DMS114 treated with DMSO at 0.1 percent for 48 hours (cell line): Measurements from ENCODE around the gene INTS2.
"Not testable (repeated sequence)": the region's sequence is repeated elsewhere in the genome, so short reads cannot be mapped to it uniquely, and the experiment has no call there.

ENCODE experiments used
- DNase-seq: peaks from one replicate; lab custom pipeline; 2025; ENCODE audit not compliant: unreplicated experiment; lab: John Stamatoyannopoulos, UW

Gene INTS2

GRCh38 chr17:61852857-61853256, 74.9 kb downstream of the INTS2 start:
- no peak for DNase-seq

- DNase-seq, result no peak
Measured at GRCh38 chr17:61849674-61850073, 78.1 kb downstream of the INTS2 start.

GRCh38 chr17:61848896-61849295, 78.9 kb downstream of the INTS2 start:
- no peak for DNase-seq

GRCh38 chr17:61848247-61848646, 79.5 kb downstream of the INTS2 start:
- DNase-seq, result no peak

GRCh38 chr17:61847659-61848058, 80.1 kb downstream of the INTS2 start:
- DNase-seq, result no peak

- no peak for DNase-seq
Measured at GRCh38 chr17:61846761-61847375, 80.9 kb downstream of the INTS2 start.

GRCh38 chr17:61846088-61846487, 81.7 kb downstream of the INTS2 start:
- DNase-seq, result no peak

GRCh38 chr17:61843435-61843834, 84.3 kb downstream of the INTS2 start:
- DNase-seq, result no peak

- no peak for DNase-seq
Measured at GRCh38 chr17:61842899-61843298, 84.9 kb downstream of the INTS2 start.

GRCh38 chr17:61839300-61839786, 88.4 kb downstream of the INTS2 start:
- no peak for DNase-seq

GRCh38 chr17:61837175-61838051, 90.4 kb downstream of the INTS2 start:
- peak; percentile 36 for DNase-seq

- no peak for DNase-seq
Measured at GRCh38 chr17:61836266-61837174, 91.3 kb downstream of the INTS2 start.

- no peak for DNase-seq
Measured at GRCh38 chr17:61835606-61836005, 92.2 kb downstream of the INTS2 start.

GRCh38 chr17:61834610-61835009, 93.2 kb downstream of the INTS2 start:
- DNase-seq, result no peak

- no peak for DNase-seq
Measured at GRCh38 chr17:61833536-61834193, 94.1 kb downstream of the INTS2 start.

- DNase-seq, result no peak
Measured at GRCh38 chr17:61832463-61832862, 95.3 kb downstream of the INTS2 start.

GRCh38 chr17:61831099-61831498, 96.7 kb downstream of the INTS2 start:
- no peak for DNase-seq

- no peak for DNase-seq
Measured at GRCh38 chr17:61828694-61829093, 99.1 kb downstream of the INTS2 start.

- no peak for DNase-seq
Measured at GRCh38 chr17:61827649-61828395, 100.0 kb downstream of the INTS2 start.

GRCh38 chr17:61826866-61827265, 100.9 kb downstream of the INTS2 start:
- DNase-seq, result not testable (repeated sequence)
